GM19239 (cell line): ENCODE results near the gene MYO1G.
"Not testable (repeated sequence)": the region's sequence is repeated elsewhere in the genome, so short reads cannot be mapped to it uniquely, and the experiment has no call there.

Experiments used
- DNase-seq: peaks from one replicate; pipeline ENCODE4 v3.0.0; 2011; ENCODE audit warnings: low spot score; ENCODE audit not compliant: insufficient read length
- FAIRE-seq: peaks from 2 replicates; lab custom pipeline; 2011; peaks lifted over from hg19 to GRCh38; lab: Jason Lieb, UNC

The MYO1G gene

DNA sequence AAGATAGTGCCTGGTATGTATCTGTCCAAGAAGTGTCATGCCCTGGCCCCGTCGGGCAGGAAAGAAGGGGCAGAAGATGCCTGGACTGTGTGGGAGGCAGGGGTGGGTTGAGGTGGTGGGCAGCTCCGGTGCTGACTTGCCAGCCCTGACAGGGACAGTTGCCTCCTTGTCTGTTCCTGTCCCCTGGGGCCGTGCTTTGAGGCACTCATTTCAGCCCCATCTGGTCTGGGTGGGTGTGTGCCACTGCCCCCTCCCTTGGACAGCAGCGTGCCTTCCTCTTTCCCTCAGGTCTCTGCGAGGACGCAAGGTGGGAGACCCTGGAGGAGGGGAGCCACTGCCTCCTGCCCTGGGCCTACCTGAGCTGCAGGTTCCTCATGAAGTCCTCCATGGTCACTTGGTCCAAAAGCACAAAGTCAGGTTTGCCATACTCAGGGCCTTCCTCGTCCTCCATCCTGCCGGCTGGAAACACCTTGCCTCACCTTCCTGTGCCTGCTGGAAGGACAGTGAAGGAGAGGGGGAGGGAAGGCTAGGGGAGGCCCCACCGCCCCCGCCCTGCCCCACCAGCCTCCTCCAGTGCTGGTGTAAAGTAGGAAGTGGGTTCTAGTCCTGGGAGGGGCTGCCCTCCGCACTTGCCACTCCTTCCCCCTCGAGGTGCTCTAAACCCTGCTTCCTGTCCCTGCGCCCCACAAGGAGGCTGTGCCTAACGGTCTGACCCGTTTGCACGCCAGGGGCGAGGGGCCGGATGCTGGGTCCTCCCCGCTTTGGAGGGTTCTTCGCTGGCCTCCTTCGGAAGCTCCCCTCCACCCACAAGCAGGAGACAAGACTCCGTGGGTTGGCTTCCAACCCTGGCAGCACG lies at the start of gene MYO1G:
TSS of gene MYO1G (minus strand) at position 505 of the 856 bp plus-strand sequence. CDS start at position 451, 54 bp downstream.
- peak; percentile 93 for FAIRE-seq
- DNase-seq = no peak

GRCh38 chr7:45028138-45028919 lies 49.5 kb upstream of the MYO1G start:
- DNase-seq = no peak
- FAIRE-seq = peak; percentile 37

- FAIRE-seq (no peak), DNase-seq (no peak)
These were observed 48.9 kb upstream of the MYO1G start for GRCh38 chr7:45027774-45028114.

DNA sequence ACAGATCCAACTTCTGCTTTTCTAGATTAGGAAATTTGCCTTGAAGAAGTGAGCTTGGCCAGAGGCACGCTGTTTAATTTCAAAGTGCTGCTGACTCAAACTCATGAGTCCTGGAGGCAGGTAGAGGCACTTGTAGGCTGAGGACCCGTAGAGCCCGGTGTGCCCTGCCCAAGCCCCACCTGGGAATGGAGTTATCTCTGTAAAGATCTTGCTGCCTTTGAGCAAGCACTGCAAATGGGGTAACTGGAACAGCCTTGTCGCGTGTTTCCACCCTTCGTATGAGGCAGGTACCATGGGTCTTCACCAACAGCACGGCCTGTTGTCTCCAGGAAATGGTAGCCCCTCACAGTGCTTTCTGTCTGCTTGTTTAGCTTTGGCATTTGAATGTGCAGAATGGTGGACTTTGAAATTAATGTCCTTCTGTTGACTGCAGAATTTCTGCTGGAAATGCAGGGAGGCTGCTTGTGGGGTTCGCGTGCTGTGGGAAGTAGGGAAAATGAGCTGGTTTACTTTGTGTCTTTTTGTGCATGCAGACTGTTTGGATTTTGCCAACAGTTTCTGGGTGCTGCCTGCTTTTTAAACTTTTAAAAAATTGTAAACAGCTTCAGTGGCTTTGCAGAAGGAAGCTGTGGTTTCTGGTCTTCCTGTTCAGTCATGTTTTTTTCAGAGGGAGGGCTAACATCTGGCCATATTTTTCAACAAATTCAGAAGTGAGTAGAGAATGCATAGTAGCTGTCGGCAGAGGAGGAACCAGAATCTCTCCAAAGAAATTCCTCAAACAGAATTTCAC lies 48.4 kb upstream of the MYO1G start:
- DNase-seq = peak; percentile 31
- peak; percentile 96 for FAIRE-seq

- DNase-seq = no peak
- FAIRE-seq = peak; percentile 33
These were observed 47.2 kb upstream of the MYO1G start for GRCh38 chr7:45026013-45026412.

DNA sequence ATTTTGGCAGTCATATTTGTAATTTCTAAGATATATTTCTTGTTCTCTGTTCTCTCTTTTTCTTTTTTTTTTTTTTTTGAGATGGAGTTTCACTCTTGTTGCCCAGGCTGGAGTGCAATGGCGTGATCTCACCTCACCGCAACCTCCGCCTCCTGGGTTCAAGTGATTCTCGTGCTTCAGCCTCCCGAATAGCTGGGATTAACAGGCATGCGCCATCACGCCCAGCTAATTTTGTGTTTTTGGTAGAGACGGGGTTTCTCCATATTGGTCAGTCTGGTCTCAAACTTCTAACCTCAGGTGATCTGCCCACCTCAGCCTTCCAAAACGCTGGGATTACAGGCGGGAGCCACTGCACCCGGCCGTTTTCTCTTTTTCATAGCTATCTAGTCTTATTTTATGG lies 46.7 kb upstream of the MYO1G start:
- not testable (repeated sequence) for FAIRE-seq, DNase-seq

DNA sequence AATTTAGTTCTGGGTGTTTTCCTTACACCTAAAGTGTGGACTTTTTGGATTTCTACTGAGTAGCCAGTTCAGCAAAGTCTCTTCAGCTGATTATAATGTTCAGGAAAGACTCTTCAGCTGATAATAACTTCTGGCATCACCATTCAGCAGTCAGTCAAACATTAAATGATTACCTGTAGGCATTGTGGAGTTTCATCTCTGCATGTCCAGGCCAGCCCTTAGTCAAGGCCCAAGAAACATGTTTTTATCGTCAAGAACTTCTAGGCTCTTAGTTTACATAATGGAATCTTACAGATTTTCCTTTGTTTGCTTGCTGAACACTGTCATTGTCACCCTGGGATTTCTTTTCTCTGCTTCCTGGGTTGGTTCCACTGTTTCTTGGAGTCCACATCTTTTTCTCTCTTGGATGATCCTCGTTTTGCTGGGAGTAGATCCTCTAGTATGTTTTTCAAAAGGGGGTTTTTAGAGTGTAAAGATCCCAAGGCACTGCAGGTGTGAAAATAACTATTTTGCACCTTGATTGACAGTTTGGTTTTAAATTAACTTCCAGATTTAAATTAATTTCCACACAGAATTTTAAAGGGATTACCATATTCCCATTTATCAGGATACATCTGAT lies 45.4 kb upstream of the MYO1G start:
- FAIRE-seq (peak; percentile 21), DNase-seq (no peak)

- FAIRE-seq = peak; percentile 91
- DNase-seq = no peak
These were observed 42.9 kb upstream of the MYO1G start for GRCh38 chr7:45021604-45022296.

DNA sequence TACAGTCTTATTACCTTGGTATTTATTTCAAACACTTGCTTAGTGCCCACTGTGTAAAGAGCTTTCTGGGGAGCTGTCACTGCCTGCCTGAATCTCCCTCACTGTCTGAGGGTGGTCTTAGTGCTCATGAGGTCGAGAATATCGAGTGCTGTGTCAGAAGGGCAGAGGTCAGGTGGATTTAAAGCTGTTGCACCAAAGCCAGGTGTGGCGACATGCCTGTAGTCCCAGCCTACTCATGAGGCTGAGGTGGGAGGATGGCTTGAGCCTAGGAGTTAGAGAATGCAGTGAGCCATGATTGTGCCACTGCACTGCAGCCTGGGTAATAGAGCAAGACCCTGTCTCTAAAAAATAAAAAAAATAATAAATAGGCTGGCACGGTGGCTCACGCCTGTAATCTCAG lies 42.1 kb upstream of the MYO1G start:
- no peak for FAIRE-seq
- DNase-seq = no peak

DNA sequence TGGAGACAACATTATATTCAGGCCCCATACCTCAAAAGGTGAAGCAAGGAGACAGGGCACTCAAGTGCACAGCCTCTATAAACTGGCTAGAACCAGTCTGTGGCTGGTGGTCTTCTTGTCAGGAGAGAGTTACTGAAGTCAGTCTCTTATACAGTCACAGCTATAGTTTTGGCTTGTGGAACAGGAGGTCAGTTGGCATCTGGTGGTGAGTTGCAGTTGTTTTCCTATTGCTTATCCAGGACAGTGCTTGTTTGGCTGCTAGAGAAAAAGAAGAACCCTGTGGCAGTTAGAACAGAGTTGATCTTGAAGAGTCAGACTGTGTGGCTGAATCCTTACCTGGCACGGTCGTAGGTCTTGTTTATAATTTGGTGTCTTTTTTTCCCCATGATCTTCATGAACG lies 38.4 kb upstream of the MYO1G start:
- FAIRE-seq (no peak), DNase-seq (no peak)

- no peak for FAIRE-seq
- no peak for DNase-seq
These were observed 36.5 kb upstream of the MYO1G start for GRCh38 chr7:45015313-45015712.

DNA sequence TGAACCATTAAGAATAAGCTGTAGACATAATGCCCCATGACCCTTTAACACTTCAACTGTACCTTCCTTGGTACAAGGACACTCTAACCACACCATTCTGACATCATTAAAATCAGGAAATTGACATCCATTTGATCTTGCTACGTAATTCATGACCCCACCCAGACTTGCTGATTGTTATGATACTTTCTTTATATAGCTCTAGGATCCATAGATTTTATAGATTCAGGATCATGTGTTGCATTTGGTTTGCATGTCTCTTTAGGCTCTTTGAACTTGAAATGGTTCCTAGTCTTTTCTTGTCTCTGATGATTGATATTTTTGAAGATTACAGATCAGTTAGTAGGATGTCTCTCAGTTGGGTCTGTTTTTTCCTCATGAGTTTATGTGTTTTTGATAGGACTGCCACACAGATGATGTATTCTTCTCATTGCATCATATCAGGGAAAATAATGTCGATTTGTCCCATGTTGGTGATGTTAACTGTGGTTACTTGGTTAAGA lies 34.7 kb upstream of the MYO1G start:
- FAIRE-seq (no peak), DNase-seq (no peak)

GRCh38 chr7:45007571-45008328 lies 28.9 kb upstream of the MYO1G start:
- DNase-seq (no peak), FAIRE-seq (peak; percentile 69)

- FAIRE-seq = no peak
These were observed 28.3 kb upstream of the MYO1G start for GRCh38 chr7:45007106-45007505.

GRCh38 chr7:45003789-45004188 lies 25.0 kb upstream of the MYO1G start:
- no peak for FAIRE-seq
- DNase-seq = no peak

More at GRCh38 chr7:45007106-45007505, 28.3 kb upstream of the MYO1G start:
- DNase-seq = no peak

DNA sequence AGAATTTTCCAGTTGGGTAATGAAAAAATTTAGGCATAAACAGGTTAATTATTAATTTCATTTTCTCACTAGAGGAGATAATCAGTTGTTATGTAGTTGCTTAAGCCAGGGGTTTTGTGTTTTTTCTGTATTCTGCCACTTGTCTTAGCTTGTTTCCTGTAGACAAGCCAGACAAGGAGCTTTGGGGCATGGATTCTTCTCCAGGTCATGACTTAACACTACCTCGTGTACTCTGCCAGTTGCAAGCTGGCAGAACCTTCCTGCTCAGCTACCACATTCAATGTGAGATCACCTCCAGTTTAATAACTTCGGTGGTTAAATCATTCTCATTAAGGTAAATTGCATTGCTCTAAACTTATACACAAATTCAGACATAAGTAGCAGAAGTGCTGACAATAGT lies 23.0 kb upstream of the MYO1G start:
- FAIRE-seq (peak; percentile 4), DNase-seq (no peak)

DNA sequence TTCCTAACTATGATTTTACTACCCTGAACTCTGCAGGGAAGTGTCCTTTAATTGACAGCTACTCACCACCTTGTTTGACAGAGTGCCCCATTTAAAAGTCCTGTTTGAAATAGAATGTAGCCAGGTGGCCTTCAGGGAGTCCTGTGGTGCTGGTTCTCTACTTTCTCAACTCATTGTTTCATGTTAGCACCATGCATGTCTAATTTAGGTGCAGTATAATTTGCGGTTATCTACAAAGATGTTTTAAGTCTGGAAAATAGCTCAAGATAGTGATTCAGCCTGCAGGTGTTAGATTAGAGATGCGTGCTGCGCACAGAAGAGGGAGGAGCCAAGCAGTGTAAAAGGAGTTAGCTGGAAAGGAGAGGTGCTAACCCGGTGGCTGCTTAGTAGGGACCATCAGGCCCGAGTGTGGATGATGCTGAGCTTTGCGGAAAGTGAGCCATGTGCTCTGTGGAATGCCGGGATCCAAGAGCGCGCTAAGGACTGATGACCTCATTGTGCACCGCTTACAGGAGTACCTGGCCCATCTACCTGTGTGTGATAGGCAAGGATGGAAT lies 22.4 kb upstream of the MYO1G start:
- peak; percentile 93 for FAIRE-seq
- DNase-seq = no peak
